MM.1S (cell line): ENCODE data around the gene ADGRG4.

ENCODE experiments used
- DNase-seq: peaks from one replicate; pipeline ENCODE4 v3.0.0-alpha.2; 2015
- H2AFZ ChIP-seq: fragments of 300-600 bp; sonication (generic); 2 replicates; pipeline ENCODE4 v1.6.0; 2016; ENCODE audit warnings: antibody characterized with exemption, low read length
- H3F3A ChIP-seq: fragments of 300-600 bp; sonication (generic); 2 replicates; pipeline ENCODE4 v1.6.1; 2016; ENCODE audit warnings: mild to moderate bottlenecking, antibody characterized with exemption, low read length, moderate library complexity, mixed read lengths; ENCODE audit not compliant: insufficient read depth
- H3K27ac ChIP-seq: fragments of 300-600 bp; sonication (generic); 2 replicates; pipeline ENCODE4 v1.5.1; 2016; ENCODE audit warnings: mild to moderate bottlenecking, low read length
- H3K27me3 ChIP-seq: fragments of 300-600 bp; sonication (generic); replicated peaks from 2 replicates; pipeline ENCODE4 v1.6.0; 2016; ENCODE audit warnings: low read length; ENCODE audit not compliant: insufficient read depth
- H3K36me3 ChIP-seq: fragments of 300-600 bp; sonication (generic); replicated peaks from 2 replicates; pipeline ENCODE4 v1.6.1; 2016; ENCODE audit warnings: mild to moderate bottlenecking, low read length, mixed read lengths; ENCODE audit not compliant: insufficient read depth
- H3K4me1 ChIP-seq: fragments of 300-600 bp; sonication (generic); 2 replicates; pipeline ENCODE4 v1.6.1; 2016; ENCODE audit warnings: low read length, mixed read lengths
- H3K4me2 ChIP-seq: fragments of 300-600 bp; sonication (generic); 2 replicates; pipeline ENCODE4 v1.6.0; 2016; ENCODE audit warnings: low read depth, low read length
- H3K4me3 ChIP-seq: fragments of 300-600 bp; sonication (generic); 2 replicates; pipeline ENCODE4 v1.5.1; 2016; ENCODE audit warnings: low read length, mixed read lengths
- H3K79me2 ChIP-seq: fragments of 300-600 bp; sonication (generic); 2 replicates; pipeline ENCODE4 v1.6.1; 2016; ENCODE audit warnings: mixed run types, low read length, mixed read lengths
- H3K9ac ChIP-seq: fragments of 300-600 bp; sonication (generic); 2 replicates; pipeline ENCODE4 v1.6.1; 2016; ENCODE audit warnings: low read length, mixed read lengths
- H3K9me2 ChIP-seq: fragments of 300-600 bp; sonication (generic); replicated peaks from 2 replicates; pipeline ENCODE4 v1.6.1; 2016; ENCODE audit warnings: mild to moderate bottlenecking, low read length, mixed read lengths; ENCODE audit not compliant: insufficient read depth
- H3K9me3 ChIP-seq: fragments of 300-600 bp; sonication (generic); replicated peaks from 2 replicates; pipeline ENCODE4 v1.6.1; 2016; ENCODE audit warnings: mild to moderate bottlenecking, low read length, mixed read lengths; ENCODE audit not compliant: insufficient read depth
- H4K20me1 ChIP-seq: fragments of 300-600 bp; sonication (generic); 2 replicates; pipeline ENCODE4 v1.6.1; 2016; ENCODE audit warnings: mild to moderate bottlenecking, low read length, moderate library complexity, mixed read lengths; ENCODE audit not compliant: insufficient read depth
- CTCF ChIP-seq: fragments of 300-600 bp; sonication (generic); IDR thresholded peaks from 2 replicates; pipeline ENCODE4 v1.5.1; 2016; ENCODE audit warnings: antibody characterized with exemption, low read length, mixed read lengths
- EZH2 ChIP-seq: fragments of 300-600 bp; sonication (generic); optimal IDR thresholded peaks from 2 replicates; pipeline ENCODE3; 2017; ENCODE audit warnings: low read depth, mild to moderate bottlenecking, antibody characterized with exemption, low read length, mixed read lengths
- EZH2phosphoT487 ChIP-seq: fragments of 300-600 bp; sonication (generic); IDR thresholded peaks from 2 replicates; pipeline ENCODE4 v1.6.1; 2018; ENCODE audit warnings: antibody characterized with exemption, low read length

The ADGRG4 gene

GRCh38 chrX:136354201-136354600, 53.4 kb downstream of the ADGRG4 start:
- Histone ChIP-seq H3K79me2 (no peaks in the 10 kb centered on the region), H3K9ac (no peak overlapping the region), H3K4me1 (no peaks in the 10 kb centered on the region), H3K9me3 (no peaks in the 10 kb centered on the region), H2AFZ (no peak overlapping the region), H3K4me2 (no peak overlapping the region), H3K36me3 (no peaks in the 10 kb centered on the region), H3K4me3 (no peak overlapping the region), H4K20me1 (no peaks in the 10 kb centered on the region), H3F3A (no peaks in the 10 kb centered on the region), H3K9me2 (no peaks in the 10 kb centered on the region), H3K27ac (no peak overlapping the region), H3K27me3 (no peaks in the 10 kb centered on the region)
- TF ChIP-seq EZH2 (no peak), CTCF (no peak), EZH2phosphoT487 (no peak)
- DNase-seq, result no peak

GRCh38 chrX:136369377-136369776, 68.6 kb downstream of the ADGRG4 start:
- Histone ChIP-seq H3K4me3 (peak overlapping the region; percentile 14; the same call in 1 of the 2 replicates), H3K4me2 (peak overlapping the region; percentile 77), H2AFZ (peak overlapping the region; percentile 77), H3K9me3 (no peaks in the 10 kb centered on the region), H3K9ac (peak overlapping the region; percentile 18; the same call in 1 of the 2 replicates), H4K20me1 (no peaks in the 10 kb centered on the region), H3K9me2 (no peaks in the 10 kb centered on the region), H3K4me1 (peaks cover 4% of the 10 kb centered on the region; the same call in 1 of the 2 replicates), H3K36me3 (no peaks in the 10 kb centered on the region), H3F3A (no peaks in the 10 kb centered on the region), H3K27ac (peak overlapping the region; percentile 21; the same call in 1 of the 2 replicates), H3K79me2 (no peaks in the 10 kb centered on the region), H3K27me3 (no peaks in the 10 kb centered on the region)
- peak; percentile 70 for DNase-seq
- TF ChIP-seq CTCF (no peak), EZH2 (no peak), EZH2phosphoT487 (no peak)

- TF ChIP-seq EZH2 (no peak), CTCF (no peak), EZH2phosphoT487 (no peak)
- H3K4me1 ChIP-seq, result no peaks in the 10 kb centered on the region
- no peak overlapping the region for H3K4me2 ChIP-seq
- H3K27ac ChIP-seq, result no peak overlapping the region
- H3K9me3 ChIP-seq, result no peaks in the 10 kb centered on the region
- H2AFZ ChIP-seq, result no peak overlapping the region
- H3K9me2 ChIP-seq, result no peaks in the 10 kb centered on the region
- H3F3A ChIP-seq, result no peaks in the 10 kb centered on the region
- no peak overlapping the region for H3K9ac ChIP-seq
- DNase-seq, result no peak
- H3K36me3 ChIP-seq, result no peaks in the 10 kb centered on the region
- no peak overlapping the region for H3K4me3 ChIP-seq
- H3K27me3 ChIP-seq, result no peaks in the 10 kb centered on the region
- no peaks in the 10 kb centered on the region for H3K79me2 ChIP-seq
- H4K20me1 ChIP-seq, result no peaks in the 10 kb centered on the region
These were observed 76.0 kb downstream of the ADGRG4 start for GRCh38 chrX:136376713-136377112.
